Suppressor macrophage (primary cell): ENCODE results near the gene B3GNT7.
"Not testable (repeated sequence)": the region's sequence is repeated elsewhere in the genome, so short reads cannot be mapped to it uniquely, and the experiment has no call there.

ENCODE experiments used
- DNase-seq, 4 experiments: peaks; one replicate each; pipeline ENCODE4 v3.0.0-alpha.2; 2020 to 2022

The B3GNT7 gene

GRCh38 chr2:231404183-231404578 lies 8.7 kb downstream of the B3GNT7 start:
- DNase-seq = not testable (repeated sequence)

GRCh38 chr2:231405601-231406367 lies 10.3 kb downstream of the B3GNT7 start:
- DNase-seq = peak in 1 of 4 experiments; percentile 28

GRCh38 chr2:231407686-231408085 lies 12.2 kb downstream of the B3GNT7 start:
- DNase-seq = not testable (repeated sequence)

GRCh38 chr2:231408304-231408703 lies 12.8 kb downstream of the B3GNT7 start:
- not testable (repeated sequence) for DNase-seq

- no peak for DNase-seq
These were observed 14.3 kb downstream of the B3GNT7 start for GRCh38 chr2:231409776-231410175.

- peak in 2 of 4 experiments; percentile 15 to 17 for DNase-seq
These were observed 14.9 kb downstream of the B3GNT7 start for GRCh38 chr2:231410293-231411004.

GRCh38 chr2:231411237-231411636 lies 15.7 kb downstream of the B3GNT7 start:
- DNase-seq = no peak

GRCh38 chr2:231411831-231412617 lies 16.5 kb downstream of the B3GNT7 start:
- peak; percentile 85 to 93 (median 91) for DNase-seq

- DNase-seq = no peak
These were observed 17.1 kb downstream of the B3GNT7 start for GRCh38 chr2:231412618-231412963.

GRCh38 chr2:231413456-231413855 lies 17.9 kb downstream of the B3GNT7 start:
- DNase-seq = no peak

- DNase-seq = no peak
These were observed 18.5 kb downstream of the B3GNT7 start for GRCh38 chr2:231413921-231414476.

GRCh38 chr2:231415029-231415428 lies 19.5 kb downstream of the B3GNT7 start:
- DNase-seq = peak in 2 of 4 experiments; percentile 25 to 38

- no peak for DNase-seq
These were observed 23.5 kb downstream of the B3GNT7 start for GRCh38 chr2:231418820-231419640.

- no peak for DNase-seq
These were observed 25.6 kb downstream of the B3GNT7 start for GRCh38 chr2:231421051-231421580.

- DNase-seq = peak in 1 of 4 experiments; percentile 7
These were observed 26.5 kb downstream of the B3GNT7 start for GRCh38 chr2:231422056-231422455.

GRCh38 chr2:231423176-231423575 lies 27.7 kb downstream of the B3GNT7 start:
- no peak for DNase-seq

- no peak for DNase-seq
These were observed 29.8 kb downstream of the B3GNT7 start for GRCh38 chr2:231425291-231425810.

- DNase-seq = no peak
These were observed 30.5 kb downstream of the B3GNT7 start for GRCh38 chr2:231425811-231426703.

- DNase-seq = no peak
These were observed 31.6 kb downstream of the B3GNT7 start for GRCh38 chr2:231427116-231427515.

- no peak for DNase-seq
These were observed 33.6 kb downstream of the B3GNT7 start for GRCh38 chr2:231429152-231429551.
